Endothelial cell of umbilical vein (primary cell): Measurements from ENCODE around the gene FGFRL1. TPM values are rescaled to one million over a fixed set of nuclear protein-coding genes. Genes with fewer than 3 reads are reported as not detected.
A peak's percentile ranks its signal among the peaks of the same experiment; 100 is the strongest.
"Not testable (repeated sequence)": the region's sequence is repeated elsewhere in the genome, so short reads cannot be mapped to it uniquely, and the experiment has no call there.

Source experiments
- BruUV-seq: library from RNA; stranded (reverse); fragments of 400-500 nt; replicated peaks from 2 replicates; lab custom pipeline; 2021; lab: Mats Ljungman, UMichigan
- CTCF ChIA-PET: fragments of 300-600, 350-600 bp; sonication (Branson Sonifier 250); formaldehyde crosslinking; loops from one replicate; lab custom pipeline; 2021; ENCODE audit warnings: antibody characterized with exemption, inconsistent platforms; lab: Charles Lee
- POLR2A ChIA-PET: fragments of 300-600, 350-600 bp; sonication (Branson Sonifier 250); formaldehyde crosslinking; loops from one replicate; lab custom pipeline; 2021; ENCODE audit warnings: antibody characterized with exemption, inconsistent platforms; lab: Charles Lee
- DNase-seq: peaks from one replicate; pipeline ENCODE4 v3.0.0-alpha.2; 2011; ENCODE audit warnings: low read depth, low spot score
- FAIRE-seq: peaks from 2 replicates; lab custom pipeline; 2011; peaks lifted over from hg19 to GRCh38; lab: Jason Lieb, UNC
- H2AFZ ChIP-seq: 2 replicates; pipeline ENCODE4 v1.6.0; 2012; ENCODE audit warnings: low read depth, low read length, control low read depth, inconsistent platforms
- H3K27ac ChIP-seq: 2 replicates; pipeline ENCODE4 v1.5.1; 2011; ENCODE audit warnings: low read depth, mild to moderate bottlenecking, control low read depth, low read length, moderate library complexity; ENCODE audit not compliant: insufficient read depth
- H3K27me3 ChIP-seq, 2 experiments: 2 replicates each; pipeline versions ENCODE4 v1.6.0 to v1.6.1; 2011; ENCODE audit warnings: low read length in 2 of 2, mixed read lengths in 1 of 2; ENCODE audit not compliant: control insufficient read depth in 2 of 2, insufficient read depth in 2 of 2
- H3K36me3 ChIP-seq, 2 experiments: 2 replicates in 1 of 2; 3 replicates in 1 of 2; pipeline ENCODE4 v1.5.1; 2011; ENCODE audit warnings: low read length in 2 of 2, mild to moderate bottlenecking in 1 of 2, moderate library complexity in 1 of 2; ENCODE audit not compliant: control insufficient read depth in 2 of 2, insufficient read depth in 2 of 2; ENCODE audit errors: extremely low read depth in 1 of 2
- H3K4me1 ChIP-seq: 3 replicates; pipeline ENCODE4 v1.5.1; 2011; ENCODE audit warnings: mild to moderate bottlenecking, low read length; ENCODE audit not compliant: control insufficient read depth, insufficient read depth; ENCODE audit errors: extremely low read depth
- H3K4me2 ChIP-seq: 2 replicates; pipeline ENCODE4 v1.6.1; 2011; ENCODE audit warnings: low read length, control low read depth, mixed read lengths; ENCODE audit not compliant: insufficient read depth
- H3K4me3 ChIP-seq, 3 experiments: fragments of 200-600 bp in 1 of 3; sonication (generic), shearing (Covaris generic) in 1 of 3; replicated peaks in 1 of 3; 2 replicates each; pipeline ENCODE4 v1.5.1; 2011 to 2016; ENCODE audit warnings: control low read depth in 3 of 3, low read length in 3 of 3, mild to moderate bottlenecking in 2 of 3, inconsistent platforms in 1 of 3, low read depth in 1 of 3, moderate library complexity in 1 of 3; ENCODE audit not compliant: insufficient read depth in 1 of 3
- H3K79me2 ChIP-seq: 2 replicates; pipeline ENCODE4 v1.6.0; 2012; ENCODE audit warnings: low read length, inconsistent platforms; ENCODE audit not compliant: control insufficient read depth, insufficient read depth
- H3K9ac ChIP-seq: replicated peaks from 2 replicates; pipeline ENCODE3; 2011; ENCODE audit warnings: low read length, control low read depth; ENCODE audit not compliant: insufficient read depth; ENCODE audit errors: extremely low read depth
- H3K9me1 ChIP-seq: replicated peaks from 3 replicates; pipeline ENCODE4 v1.6.0; 2011; ENCODE audit warnings: mild to moderate bottlenecking, low read length; ENCODE audit not compliant: control insufficient read depth, insufficient read depth; ENCODE audit errors: extremely low read depth
- H3K9me3 ChIP-seq: replicated peaks from 2 replicates; pipeline ENCODE4 v1.5.1; 2012; ENCODE audit warnings: low read length, inconsistent platforms; ENCODE audit not compliant: control insufficient read depth, insufficient read depth
- H4K20me1 ChIP-seq: replicated peaks from 2 replicates; pipeline ENCODE3; 2011; ENCODE audit warnings: mild to moderate bottlenecking, low read length; ENCODE audit not compliant: control insufficient read depth, insufficient read depth; ENCODE audit errors: extremely low read depth
- CTCF ChIP-seq, 2 donors: IDR thresholded peaks; 1 replicate in 1 of 2; 2 replicates in 1 of 2; pipeline ENCODE4 v1.5.1; 2011; ENCODE audit warnings: low read length in 2 of 2, mild to moderate bottlenecking in 2 of 2, moderate library complexity in 2 of 2, control low read depth in 1 of 2, inconsistent platforms in 1 of 2, low read depth in 1 of 2; ENCODE audit not compliant: insufficient read depth in 1 of 2; ENCODE audit errors: extremely low read depth in 1 of 2
- GATA2 ChIP-seq: IDR thresholded peaks from 2 replicates; pipeline ENCODE4 v1.7.0; 2011; ENCODE audit warnings: low read depth, mild to moderate bottlenecking, moderate library complexity, mixed read lengths, low read length; ENCODE audit not compliant: insufficient read length, insufficient read depth
- POLR2AphosphoS5 ChIP-seq: IDR thresholded peaks from 2 replicates; pipeline ENCODE4 v1.6.1; 2012; ENCODE audit warnings: low read depth, mild to moderate bottlenecking, control low read depth, low read length, moderate library complexity; ENCODE audit not compliant: insufficient read depth
- dilution Hi-C: fragments of 300-500 bp; cut with MboI; formaldehyde crosslinking; loops from one replicate; pipeline ENCODE4 v1.15.0; 2019; ENCODE audit warnings: low sequenced_read_pairs; ENCODE audit not compliant: extremely low pct_ligation_motif_present
- intact Hi-C: fragments of 100-400 bp; cut with micrococcal nuclease; formaldehyde crosslinking; loops from one replicate; pipeline ENCODE4 v1.10.0; 2022
- polyA plus RNA-seq, 4 experiments: library from polyadenylated mRNA; depleted of rRNA in 3 of 4; stranded (reverse) in 3 of 4; unstranded in 1 of 4; fragments of >200 nt; gene quantifications; 2 replicates each; pipeline versions ENCODE4 v1.2.1 to v1.2.3, GENCODE V29; 2011 to 2012; ENCODE audit warnings: missing spikeins in 1 of 4
- total RNA-seq: library from RNA; stranded (reverse); gene quantifications from 2 replicates; pipeline ENCODE4 v1.2.3, GENCODE V29; 2021

FGFRL1 gene
- total and polyA plus RNA-seq, 2 donors (not counting 3 experiments of a cell fraction or from before 2014, with no cell fraction given), result 33.3 to 74.6 TPM

GRCh38 chr4:1045595-1046201 lies 34.3 kb downstream of the FGFRL1 start:
- Histone ChIP-seq H3K9me3 (no peaks in the 10 kb centered on the region), H4K20me1 (no peaks in the 10 kb centered on the region), H3K27me3 (no peaks in the 10 kb centered on the region), H3K9me1 (no peaks in the 10 kb centered on the region), H3K4me2 (no peak overlapping the region), H3K79me2 (no peaks in the 10 kb centered on the region), H3K4me1 (peaks cover 30% of the 10 kb centered on the region), H3K27ac (no peak overlapping the region), H2AFZ (no peak overlapping the region), H3K4me3 (no peak overlapping the region), H3K36me3 (no peaks in the 10 kb centered on the region), H3K9ac (no peak overlapping the region)
- intact Hi-C loops (loop anchor here (5.0 kb wide), 1 partner anchor 263 kb away; no protein-coding TSS in a partner anchor), dilution Hi-C loops (no loop called here)
- DNase-seq (no peak), FAIRE-seq (no peak)
- no peak for TF ChIP-seq POLR2AphosphoS5
- no peak for TF ChIP-seq GATA2
- TF ChIP-seq CTCF (IDR thresholded peaks at IDR 0.05; ENCODE audit: extremely low read depth in 1 of 2, insufficient read depth in 1 of 2, low read depth in 1 of 2, low read length in 2 of 2), result no peak
- BruUV-seq, result no TSS peak
- CTCF ChIA-PET, result no interaction called here
- POLR2A ChIA-PET, result no interaction called here

GRCh38 chr4:1046581-1047011 lies 35.2 kb downstream of the FGFRL1 start:
- FAIRE-seq (peak; percentile 95), DNase-seq (peak; percentile 78)
- intact Hi-C loops, result loop anchor here (5.0 kb wide), 1 partner anchor 264 kb away; no protein-coding TSS in a partner anchor
- Histone ChIP-seq H2AFZ (peak overlapping the region; percentile 66), H3K9ac (peak overlapping the region; percentile 8), H3K4me2 (peak overlapping the region; percentile 50), H3K27ac (peak overlapping the region; percentile 39), H3K4me1 (peaks cover 32% of the 10 kb centered on the region)
- H3K9me3 ChIP-seq, H3K9me1 ChIP-seq, CTCF ChIA-PET, H3K79me2 ChIP-seq, BruUV-seq, H3K4me3 ChIP-seq, H4K20me1 ChIP-seq, H3K27me3 ChIP-seq, dilution Hi-C loops, H3K36me3 ChIP-seq: not testable (repeated sequence)
- POLR2A ChIA-PET, result interaction anchor here (0.6 kb wide), 1 partner anchor 23 kb away, joined by 4 read pairs; no protein-coding TSS in a partner anchor
